Stimulated activated CD8-positive, alpha-beta memory T cell treated with anti-CD3 and anti-CD28 coated beads, Interleukin-15, amount 100 ng/mL, for 4 hours (primary cell): ENCODE results near the gene VNN1.
"Not testable (repeated sequence)": the region's sequence is repeated elsewhere in the genome, so short reads cannot be mapped to it uniquely, and the experiment has no call there.

Experiments
- DNase-seq, 2 donors: peaks; one replicate each; pipeline ENCODE4 v3.0.0-alpha.2; 2020; ENCODE audit warnings: low read depth in 2 of 2

Gene VNN1

GRCh38 chr6:132725471-132725870 is 11.6 kb upstream of the VNN1 start:
- DNase-seq, result no peak

- no peak for DNase-seq
These were observed 6.0 kb upstream of the VNN1 start for GRCh38 chr6:132719736-132720448.

- DNase-seq, result no peak
These were observed 2.2 kb upstream of the VNN1 start for GRCh38 chr6:132715881-132716637.

- no peak for DNase-seq
These were observed 1.3 kb upstream of the VNN1 start for GRCh38 chr6:132715204-132715603.

GRCh38 chr6:132714160-132714559 is 305 bp upstream of the VNN1 start:
- DNase-seq, result no peak

- DNase-seq, result no peak
These were observed 1.5 kb downstream of the VNN1 start for GRCh38 chr6:132712366-132712765.

GRCh38 chr6:132708771-132709170 is 5.1 kb downstream of the VNN1 start:
- no peak for DNase-seq

- no peak for DNase-seq
These were observed 5.9 kb downstream of the VNN1 start for GRCh38 chr6:132708002-132708401.

- DNase-seq, result not testable (repeated sequence)
These were observed 7.1 kb downstream of the VNN1 start for GRCh38 chr6:132706756-132707155.

GRCh38 chr6:132703936-132704335 is 9.9 kb downstream of the VNN1 start:
- no peak for DNase-seq

- no peak for DNase-seq
These were observed 15.2 kb downstream of the VNN1 start for GRCh38 chr6:132698608-132699007.

GRCh38 chr6:132695773-132696172 is 18.1 kb downstream of the VNN1 start:
- no peak for DNase-seq

- DNase-seq, result no peak
These were observed 20.4 kb downstream of the VNN1 start for GRCh38 chr6:132693478-132693877.

- no peak for DNase-seq
These were observed 23.2 kb downstream of the VNN1 start for GRCh38 chr6:132690678-132691077.

GRCh38 chr6:132687306-132687705 is 26.5 kb downstream of the VNN1 start:
- no peak for DNase-seq

GRCh38 chr6:132686531-132686930 is 27.3 kb downstream of the VNN1 start:
- DNase-seq, result no peak

- DNase-seq, result no peak
These were observed 28.8 kb downstream of the VNN1 start for GRCh38 chr6:132685009-132685408.

- no peak for DNase-seq
These were observed 29.6 kb downstream of the VNN1 start for GRCh38 chr6:132684272-132684671.

GRCh38 chr6:132683543-132683942 is 30.3 kb downstream of the VNN1 start:
- no peak for DNase-seq

GRCh38 chr6:132679094-132679493 is 34.8 kb downstream of the VNN1 start:
- DNase-seq, result not testable (repeated sequence)

- DNase-seq, result no peak
These were observed 38.1 kb downstream of the VNN1 start for GRCh38 chr6:132675749-132676148.

- no peak for DNase-seq
These were observed 38.9 kb downstream of the VNN1 start for GRCh38 chr6:132675002-132675401.

GRCh38 chr6:132673376-132674094 is 40.3 kb downstream of the VNN1 start:
- DNase-seq, result no peak
